GM10847 (cell line): ENCODE results near the gene RYR2.

Experiments used
- POLR2A ChIP-seq: IDR thresholded peaks from 2 replicates; pipeline ENCODE4 v1.6.1; 2011; ENCODE audit not compliant: insufficient read length; ENCODE audit errors: extremely low read depth

The RYR2 gene

GRCh38 chr1:237145379-237146135 is 103.6 kb downstream of the RYR2 start:
- TF ChIP-seq POLR2A: no peak

- no peak for TF ChIP-seq POLR2A
These were observed 104.3 kb downstream of the RYR2 start for GRCh38 chr1:237146241-237146640.

GRCh38 chr1:237149857-237150256 is 107.9 kb downstream of the RYR2 start:
- TF ChIP-seq POLR2A: no peak

GRCh38 chr1:237152506-237153335 is 110.7 kb downstream of the RYR2 start:
- TF ChIP-seq POLR2A: no peak

GRCh38 chr1:237154157-237154556 is 112.2 kb downstream of the RYR2 start:
- TF ChIP-seq POLR2A: no peak

- no peak for TF ChIP-seq POLR2A
These were observed 122.7 kb downstream of the RYR2 start for GRCh38 chr1:237164406-237165352.

- no peak for TF ChIP-seq POLR2A
These were observed 124.1 kb downstream of the RYR2 start for GRCh38 chr1:237166086-237166485.

- no peak for TF ChIP-seq POLR2A
These were observed 124.7 kb downstream of the RYR2 start for GRCh38 chr1:237166593-237167101.

GRCh38 chr1:237170149-237170548 is 128.2 kb downstream of the RYR2 start:
- TF ChIP-seq POLR2A: no peak

- no peak for TF ChIP-seq POLR2A
These were observed 129.6 kb downstream of the RYR2 start for GRCh38 chr1:237171454-237172117.

GRCh38 chr1:237172118-237172485 is 130.1 kb downstream of the RYR2 start:
- TF ChIP-seq POLR2A: no peak

- no peak for TF ChIP-seq POLR2A
These were observed 137.5 kb downstream of the RYR2 start for GRCh38 chr1:237179503-237179902.

GRCh38 chr1:237180256-237180655 is 138.3 kb downstream of the RYR2 start:
- TF ChIP-seq POLR2A: no peak

GRCh38 chr1:237181743-237182317 is 139.8 kb downstream of the RYR2 start:
- no peak for TF ChIP-seq POLR2A

GRCh38 chr1:237183963-237184540 is 142.1 kb downstream of the RYR2 start:
- TF ChIP-seq POLR2A: no peak
